Measurements from ENCODE around the gene DOC2B.

Gene DOC2B

DNA sequence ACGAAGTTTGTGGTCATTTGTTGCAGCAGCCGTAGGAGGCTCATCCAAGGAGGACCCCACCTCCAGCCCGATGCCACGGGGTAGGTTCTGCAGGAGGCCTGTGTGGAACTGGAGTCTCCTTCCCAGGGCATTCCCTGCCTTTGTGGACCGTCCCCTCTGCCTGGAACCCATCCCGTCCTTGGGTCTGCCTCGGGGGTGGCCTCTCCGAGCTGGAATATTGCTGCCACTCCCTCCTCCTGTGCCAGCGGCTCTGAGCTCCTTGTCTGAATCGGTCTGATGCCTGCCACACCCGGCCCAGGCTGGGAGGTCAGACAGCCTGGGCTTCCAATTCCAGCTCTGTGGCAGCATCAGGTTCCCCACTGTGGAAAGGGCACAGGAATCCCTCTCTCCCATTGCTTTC is 18.8 kb downstream of the DOC2B start:
- TF ChIP-seq, protein P1, sequence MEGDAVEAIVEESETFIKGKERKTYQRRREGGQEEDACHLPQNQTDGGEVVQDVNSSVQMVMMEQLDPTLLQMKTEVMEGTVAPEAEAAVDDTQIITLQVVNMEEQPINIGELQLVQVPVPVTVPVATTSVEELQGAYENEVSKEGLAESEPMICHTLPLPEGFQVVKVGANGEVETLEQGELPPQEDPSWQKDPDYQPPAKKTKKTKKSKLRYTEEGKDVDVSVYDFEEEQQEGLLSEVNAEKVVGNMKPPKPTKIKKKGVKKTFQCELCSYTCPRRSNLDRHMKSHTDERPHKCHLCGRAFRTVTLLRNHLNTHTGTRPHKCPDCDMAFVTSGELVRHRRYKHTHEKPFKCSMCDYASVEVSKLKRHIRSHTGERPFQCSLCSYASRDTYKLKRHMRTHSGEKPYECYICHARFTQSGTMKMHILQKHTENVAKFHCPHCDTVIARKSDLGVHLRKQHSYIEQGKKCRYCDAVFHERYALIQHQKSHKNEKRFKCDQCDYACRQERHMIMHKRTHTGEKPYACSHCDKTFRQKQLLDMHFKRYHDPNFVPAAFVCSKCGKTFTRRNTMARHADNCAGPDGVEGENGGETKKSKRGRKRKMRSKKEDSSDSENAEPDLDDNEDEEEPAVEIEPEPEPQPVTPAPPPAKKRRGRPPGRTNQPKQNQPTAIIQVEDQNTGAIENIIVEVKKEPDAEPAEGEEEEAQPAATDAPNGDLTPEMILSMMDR (conservative IDR thresholded peaks at IDR 0.05; ENCODE audit: control insufficient read depth, insufficient read depth, low read depth, low read length): no peak
- H3K4me3 ChIP-seq (ENCODE audit: control insufficient read depth, low read depth, low read length): no peak overlapping the region
- no peak for DNase-seq (ENCODE audit: low read depth)

DNA sequence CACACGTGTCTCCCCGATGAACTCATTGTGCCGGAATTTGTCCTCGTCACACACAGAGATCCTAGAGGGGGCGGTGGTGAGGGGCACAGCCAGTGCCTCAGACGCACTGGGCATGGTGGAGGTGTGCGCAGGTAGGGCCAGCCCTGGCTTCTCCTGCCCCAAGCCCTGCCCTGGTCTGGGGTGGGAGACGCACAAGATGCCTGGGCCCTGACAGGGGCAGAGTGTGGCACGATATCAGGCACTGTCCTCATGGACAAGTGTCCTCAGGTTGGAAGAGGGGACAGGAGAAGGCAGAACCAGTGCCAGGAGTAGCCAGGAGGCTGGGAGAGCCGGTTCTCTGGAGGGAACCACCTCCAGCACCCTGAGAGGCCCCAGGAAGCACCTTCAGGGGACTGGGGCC is 20.0 kb downstream of the DOC2B start:
- no peak overlapping the region for H3K4me3 ChIP-seq (ENCODE audit: control insufficient read depth, low read depth, low read length)
- no peak for DNase-seq (ENCODE audit: low read depth)
- TF ChIP-seq, protein P1 (conservative IDR thresholded peaks at IDR 0.05; ENCODE audit: control insufficient read depth, insufficient read depth, low read depth, low read length): no peak

DNA sequence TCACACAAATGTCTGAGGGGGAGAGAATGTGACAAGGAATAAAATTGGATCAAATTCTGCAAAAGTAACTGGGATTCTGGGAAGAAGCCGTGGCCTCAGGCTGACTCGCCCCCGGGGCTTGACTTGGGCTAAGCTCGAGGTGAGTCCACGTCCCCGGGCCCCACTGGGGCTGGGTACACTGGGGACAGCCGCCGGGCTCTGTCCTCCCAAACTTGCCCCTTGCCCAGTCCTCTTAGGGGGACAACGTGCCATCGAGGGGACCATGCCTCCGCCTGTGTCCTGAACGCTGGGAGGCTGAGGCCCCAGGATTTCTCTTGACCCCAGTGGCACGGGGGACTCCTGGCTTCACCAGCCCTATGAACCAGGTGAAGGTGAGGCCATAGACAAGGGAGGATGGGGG is 21.1 kb downstream of the DOC2B start:
- no peak for DNase-seq (ENCODE audit: low read depth)
- no peak overlapping the region for H3K4me3 ChIP-seq (ENCODE audit: control insufficient read depth, low read depth, low read length)
- TF ChIP-seq, protein P1 (conservative IDR thresholded peaks at IDR 0.05; ENCODE audit: control insufficient read depth, insufficient read depth, low read depth, low read length): no peak

DNA sequence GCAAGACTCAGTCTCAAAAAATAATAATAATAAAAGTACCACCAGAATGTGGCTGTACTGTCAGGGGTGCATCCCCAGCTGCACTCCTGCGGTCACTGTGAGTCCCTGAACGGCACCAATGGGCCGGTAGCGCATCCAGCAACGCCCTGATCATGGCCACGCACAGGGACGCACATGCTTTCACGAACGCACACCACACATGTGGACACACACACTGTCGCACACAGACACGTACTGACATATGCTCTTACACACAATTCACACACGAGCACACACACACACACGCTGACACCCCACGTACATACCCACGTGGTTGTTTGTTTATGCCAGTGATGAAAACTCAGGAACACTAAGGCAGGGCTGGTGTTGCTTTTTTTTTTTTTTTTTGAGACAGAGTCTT is 21.8 kb downstream of the DOC2B start:
- TF ChIP-seq, protein P1 (conservative IDR thresholded peaks at IDR 0.05; ENCODE audit: control insufficient read depth, insufficient read depth, low read depth, low read length): no peak
- H3K4me3 ChIP-seq (ENCODE audit: control insufficient read depth, low read depth, low read length): no peak overlapping the region
- no peak for DNase-seq (ENCODE audit: low read depth)

DNA sequence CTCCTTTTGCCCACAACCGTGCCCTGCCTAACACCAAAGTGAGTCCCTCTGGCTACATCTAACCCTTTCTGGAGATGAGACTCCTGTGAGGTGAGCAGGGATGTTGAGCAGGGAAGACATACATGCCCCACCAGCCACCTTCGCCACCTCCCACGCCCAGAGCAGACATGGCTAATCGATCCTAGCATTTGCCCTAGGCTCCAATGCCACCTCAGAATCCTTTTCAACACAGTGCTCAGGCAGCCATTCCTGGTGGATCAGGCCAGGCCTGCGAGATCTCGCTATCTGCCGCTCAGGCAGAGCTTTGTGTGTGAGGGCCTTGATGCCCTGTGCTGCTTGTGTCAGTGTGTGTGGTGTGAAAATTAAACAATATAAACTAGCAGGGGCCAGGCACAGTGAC is 23.1 kb downstream of the DOC2B start:
- TF ChIP-seq, protein P1 (conservative IDR thresholded peaks at IDR 0.05; ENCODE audit: control insufficient read depth, insufficient read depth, low read depth, low read length): no peak
- DNase-seq (ENCODE audit: low read depth): no peak
- no peak overlapping the region for H3K4me3 ChIP-seq (ENCODE audit: control insufficient read depth, low read depth, low read length)

DNA sequence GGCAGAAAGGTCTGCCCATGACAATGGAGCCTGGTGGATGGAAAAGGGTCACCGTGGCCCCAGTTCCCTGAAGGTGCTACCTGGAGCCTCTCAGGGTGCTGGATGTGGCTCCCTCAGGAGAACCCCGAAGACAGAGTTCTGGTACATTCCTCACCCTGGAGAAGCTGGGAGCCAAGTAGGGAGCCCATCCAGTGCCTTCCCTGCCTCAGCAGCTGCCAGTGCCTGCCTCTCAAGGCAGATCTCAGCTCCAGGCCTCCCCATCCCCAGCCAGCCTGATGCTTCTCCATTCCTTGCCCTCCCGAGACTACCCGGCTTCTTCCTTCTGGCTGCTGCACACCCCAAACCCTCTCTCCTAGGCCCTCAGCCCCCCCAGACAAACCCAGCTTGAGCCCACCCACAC is 23.5 kb downstream of the DOC2B start:
- H3K4me3 ChIP-seq (ENCODE audit: control insufficient read depth, low read depth, low read length): no peak overlapping the region
- TF ChIP-seq, protein P1 (conservative IDR thresholded peaks at IDR 0.05; ENCODE audit: control insufficient read depth, insufficient read depth, low read depth, low read length): no peak
- DNase-seq (ENCODE audit: low read depth): no peak

DNA sequence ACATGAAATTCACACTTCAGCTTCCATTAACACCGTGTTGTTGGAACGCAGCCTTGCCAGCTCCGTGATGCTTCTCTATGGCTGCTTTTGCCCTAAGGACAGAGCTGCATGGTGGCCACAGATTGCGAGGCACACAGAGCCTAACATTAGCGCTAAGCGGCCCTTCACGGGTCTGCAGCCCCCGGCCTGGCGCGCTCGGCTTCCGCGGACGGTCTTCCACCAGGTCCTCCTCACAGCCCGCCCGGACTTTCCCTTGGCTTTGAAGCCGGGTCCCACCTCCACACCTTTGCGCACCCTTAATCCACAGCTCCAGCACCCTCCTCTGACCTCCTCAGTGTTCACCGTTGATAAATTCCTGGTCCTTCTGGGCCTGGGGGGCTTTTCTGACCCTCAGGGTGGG is 24.5 kb downstream of the DOC2B start:
- TF ChIP-seq, protein P1 (conservative IDR thresholded peaks at IDR 0.05; ENCODE audit: control insufficient read depth, insufficient read depth, low read depth, low read length): no peak
- no peak for DNase-seq (ENCODE audit: low read depth)
- no peak overlapping the region for H3K4me3 ChIP-seq (ENCODE audit: control insufficient read depth, low read depth, low read length)

Measured in fibroblast of mammary gland (primary cell).